Heart left ventricle (tissue), 16 donors: Measurements from ENCODE around the gene ASB13. TPM values are rescaled to one million over a fixed set of nuclear protein-coding genes. Genes with fewer than 3 reads are reported as not detected.

Source experiments
- ATAC-seq, 4 donors: fragments of 200-7000 bp; cut with Tn5 transposase; one replicate each; pipeline ENCODE4 v1.9.1; 2020 to 2022; ENCODE audit warnings: moderate library complexity in 4 of 4, mild to moderate bottlenecking in 3 of 4, moderate number of reproducible peaks in 1 of 4
- DNase-seq, 5 donors: peaks; one replicate each; pipeline ENCODE4 v3.0.0-alpha.2; 2020
- H3K27ac ChIP-seq, 12 donors: fragments of 200-600 bp; sonication (generic) in 4 of 12; one replicate each; pipeline versions ENCODE4 v1.5.0 to v1.8.0; 2016 to 2022; ENCODE audit warnings: mild to moderate bottlenecking in 2 of 12
- H3K27me3 ChIP-seq, 9 donors: fragments of 200-600 bp; sonication (generic) in 2 of 9; one replicate each; pipeline versions ENCODE4 v1.5.1 to v1.8.0; 2016 to 2022; ENCODE audit warnings: mild to moderate bottlenecking in 3 of 9
- H3K36me3 ChIP-seq, 9 donors: fragments of 200-600 bp; sonication (generic) in 2 of 9; one replicate each; pipeline versions ENCODE4 v1.5.0 to v1.8.0; 2018 to 2022; ENCODE audit warnings: mild to moderate bottlenecking in 2 of 9
- H3K4me1 ChIP-seq, 12 donors: fragments of 200-600 bp; sonication (generic) in 4 of 12; one replicate each; pipeline versions ENCODE4 v1.5.0 to v1.8.0; 2016 to 2022; ENCODE audit warnings: mild to moderate bottlenecking in 3 of 12
- H3K4me3 ChIP-seq, 12 donors: fragments of 200-600 bp; sonication (generic) in 4 of 12; one replicate each; pipeline versions ENCODE4 v1.5.0 to v1.8.0; 2017 to 2022; ENCODE audit warnings: mild to moderate bottlenecking in 9 of 12, moderate library complexity in 4 of 12
- H3K9me3 ChIP-seq, 12 donors: fragments of 200-600 bp; sonication (generic) in 4 of 12; one replicate each; pipeline versions ENCODE4 v1.5.0 to v1.8.0; 2016 to 2022; ENCODE audit warnings: mild to moderate bottlenecking in 1 of 12
- POLR2A ChIP-seq, 2 donors: fragments of 450-650 bp; IDR thresholded peaks; one replicate each; pipeline ENCODE4 v1.6.1; 2017; ENCODE audit warnings: antibody characterized with exemption in 2 of 2, mild to moderate bottlenecking in 2 of 2, moderate library complexity in 2 of 2
- WGBS, 4 donors: extraction: QIAGEN DNeasy Blood & Tissue Kit in 2 of 4; methylation state at CpG; one replicate each; pipeline versions ENCODE4 v1.1.5 to v1.1.7; 2013 to 2018; 5-methylcytosine and 5-hydroxymethylcytosine counted together
- intact Hi-C, 10 donors: fragments of 100-400 bp; cut with DNase I; formaldehyde crosslinking; loops; one replicate each; pipeline versions ENCODE4 v1.11.1 to v1.14.2; 2022
- polyA plus RNA-seq, 2 donors: library from polyadenylated mRNA; stranded (reverse); fragments of 200-250 nt; gene quantifications; one replicate each; pipeline ENCODE4 v1.2.3, GENCODE V29; 2013
- total RNA-seq, 9 donors: library from RNA; depleted of rRNA in 2 of 9; stranded (reverse); fragments of >200 nt in 2 of 9; fragmentation: NEBNext Ultra II Directional in 3 of 9; extraction: Animal tissue kit (Norgen Biotek cat#: 25700) in 3 of 9; gene quantifications; one replicate each; pipeline versions ENCODE4 v1.1.0 to v1.2.4, GENCODE V29; 2016 to 2023
- TF ChIP-seq, protein P1 (sequence below), 12 donors: fragments of 200-600 bp; sonication (generic) in 4 of 12; IDR thresholded peaks; one replicate each; pipeline versions ENCODE4 v1.5.0 to v1.8.0; 2018 to 2022; ENCODE audit warnings: antibody characterized with exemption in 12 of 12, mild to moderate bottlenecking in 5 of 12
- donor health status: ischemic (EF 13 %, LVEDD 7.1; RV severe dilation, severe dysfunction).
- donor health status: healthy with polysubstance abuse.
- donor health status: DM: no; HTN: yes; CAD: no.
- donor health status: DM: no; HTN: no; CAD: no.
- donor health status: ischemic (EF 25% LVEDD 6.9; RV normal size, moderate dysfunction).
- donor health status: ischemic (EF 25% LVEDD 5.7; RV mildly dilated, moderate dysfunction).
- donor health status: healthy.
- donor health status: DM: yes; HTN: yes; CAD: no.
- donor health status: ischemic (EF 35%, LVEDD 5.7; RV mildly dilated, moderate dysfunction).
- donor health status: nonischemic (EF 11% LVEDD 7.7; RV severe dilation, severe dysfunction).
- donor health status: DM: yes; HTN: yes; CAD: no.
- donor health status: PGD.
- donor health status: ischemic (EF 29% LVEDD 5.4; RV normal size, mild dysfunction).
- donor health status: nonischemic (EF 23%, LVEDD 6.1; RV moderate dilation, normal function).

ASB13 gene
- total and polyA plus RNA-seq, 11 donors = 9.9 to 18.6 (median 13.3) TPM

DNA sequence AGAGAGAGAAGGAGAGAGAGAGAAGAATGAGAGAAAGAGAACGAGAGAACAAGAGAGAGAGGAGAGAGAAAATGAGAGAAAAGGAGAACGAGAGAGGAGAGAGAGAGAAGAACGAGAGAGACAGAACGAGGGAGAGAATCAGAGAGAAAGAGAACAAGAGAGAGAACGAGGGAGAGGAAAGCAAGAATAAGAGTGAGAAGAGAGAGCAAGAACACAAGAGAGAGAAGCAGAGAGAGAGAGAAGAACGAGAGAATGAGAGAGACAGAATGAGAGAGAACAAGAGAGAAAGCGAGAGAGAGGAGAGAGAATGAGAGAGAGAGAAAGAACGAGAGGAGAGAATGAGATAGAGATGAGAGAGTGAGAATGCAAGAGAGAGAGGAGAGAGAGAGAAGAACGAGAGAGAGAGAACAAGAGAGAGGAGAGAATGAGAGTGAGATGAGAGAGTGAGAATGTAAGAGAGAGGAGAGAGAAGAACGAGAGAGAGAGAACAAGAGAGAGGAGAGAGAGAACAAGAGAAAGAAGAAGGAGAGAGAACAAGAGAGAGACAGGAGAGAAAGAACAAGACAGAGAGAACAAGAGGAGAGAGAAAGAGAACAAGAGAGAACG, 68.2 kb downstream of the ASB13 start:
- intact Hi-C loops = no loop called here
- Histone ChIP-seq H3K27me3 (no peaks in the 10 kb centered on the region), H3K9me3 (peaks cover 0 to 2% (median 0%) of the 10 kb centered on the region in 12 donors), H3K4me1 (peaks cover 0 to 22% (median 6%) of the 10 kb centered on the region in 12 donors), H3K4me3 (no peak overlapping the region), H3K27ac (peak overlapping the region in 1 of 12 donors; percentile 8), H3K36me3 (no peaks in the 10 kb centered on the region)
- ATAC-seq = no peak
- 85 to 87% (median 86%) methylated on average over 11 of the region's 11 CpGs for WGBS, 4 donors
- TF ChIP-seq, protein P1, sequence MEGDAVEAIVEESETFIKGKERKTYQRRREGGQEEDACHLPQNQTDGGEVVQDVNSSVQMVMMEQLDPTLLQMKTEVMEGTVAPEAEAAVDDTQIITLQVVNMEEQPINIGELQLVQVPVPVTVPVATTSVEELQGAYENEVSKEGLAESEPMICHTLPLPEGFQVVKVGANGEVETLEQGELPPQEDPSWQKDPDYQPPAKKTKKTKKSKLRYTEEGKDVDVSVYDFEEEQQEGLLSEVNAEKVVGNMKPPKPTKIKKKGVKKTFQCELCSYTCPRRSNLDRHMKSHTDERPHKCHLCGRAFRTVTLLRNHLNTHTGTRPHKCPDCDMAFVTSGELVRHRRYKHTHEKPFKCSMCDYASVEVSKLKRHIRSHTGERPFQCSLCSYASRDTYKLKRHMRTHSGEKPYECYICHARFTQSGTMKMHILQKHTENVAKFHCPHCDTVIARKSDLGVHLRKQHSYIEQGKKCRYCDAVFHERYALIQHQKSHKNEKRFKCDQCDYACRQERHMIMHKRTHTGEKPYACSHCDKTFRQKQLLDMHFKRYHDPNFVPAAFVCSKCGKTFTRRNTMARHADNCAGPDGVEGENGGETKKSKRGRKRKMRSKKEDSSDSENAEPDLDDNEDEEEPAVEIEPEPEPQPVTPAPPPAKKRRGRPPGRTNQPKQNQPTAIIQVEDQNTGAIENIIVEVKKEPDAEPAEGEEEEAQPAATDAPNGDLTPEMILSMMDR (IDR thresholded peaks at IDR 0.05) = no peak
- TF ChIP-seq POLR2A (IDR thresholded peaks at IDR 0.05) = no peak
- DNase-seq = no peak

- Histone ChIP-seq H3K9me3 (no peaks in the 10 kb centered on the region), H3K4me3 (no peak overlapping the region), H3K36me3 (no peaks in the 10 kb centered on the region), H3K27ac (peak overlapping the region in 1 of 12 donors; percentile 8), H3K4me1 (peaks cover 0 to 22% (median 6%) of the 10 kb centered on the region in 12 donors), H3K27me3 (no peaks in the 10 kb centered on the region)
- ATAC-seq (no peak), DNase-seq (no peak)
- TF ChIP-seq POLR2A (IDR thresholded peaks at IDR 0.05) = no peak
- TF ChIP-seq, protein P1 (IDR thresholded peaks at IDR 0.05) = no peak
- WGBS, 4 donors = 86 to 92% (median 90%) methylated on average over 22 to 26 of the region's 26 CpGs
- intact Hi-C loops = no loop called here
These were observed 69.6 kb downstream of the ASB13 start for GRCh38 chr10:5596611-5597341.

DNA sequence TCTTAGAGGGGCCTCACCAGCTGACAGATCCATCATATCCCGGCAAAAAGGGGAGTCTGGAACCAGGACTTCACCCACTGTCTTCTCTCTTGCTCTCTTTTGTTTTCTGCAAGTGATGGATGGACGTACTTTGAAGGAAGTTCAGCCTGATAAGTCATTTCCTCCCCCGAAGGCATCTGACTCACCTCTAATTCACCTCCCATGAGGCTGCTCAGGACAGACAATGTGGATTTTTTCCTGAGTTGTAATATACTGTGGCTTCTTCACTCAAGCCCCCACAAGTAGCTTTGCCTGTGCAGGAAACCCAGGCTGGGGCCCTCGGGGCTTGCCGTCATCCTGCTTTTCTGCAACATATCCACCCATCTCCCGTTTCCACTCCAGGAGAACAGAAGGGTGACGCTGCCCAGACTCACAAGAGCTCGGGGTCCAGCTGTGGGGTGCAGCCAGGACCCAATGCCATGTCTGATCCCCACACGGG, 70.4 kb downstream of the ASB13 start:
- no peak overlapping the region for H3K27ac ChIP-seq
- H3K27me3 ChIP-seq = no peaks in the 10 kb centered on the region
- no peaks in the 10 kb centered on the region for H3K9me3 ChIP-seq
- intact Hi-C loops = no loop called here
- TF ChIP-seq, protein P1 (IDR thresholded peaks at IDR 0.05) = no peak
- no peak for TF ChIP-seq POLR2A (IDR thresholded peaks at IDR 0.05)
- no peaks in the 10 kb centered on the region for H3K36me3 ChIP-seq
- WGBS, 4 donors = 61 to 85% (median 65%) methylated on average over 9 of the region's 9 CpGs
- ATAC-seq (peak in 3 of 4 donors; percentile 12 to 49 (median 46)), DNase-seq (no peak)
- peaks cover 0 to 22% (median 6%) of the 10 kb centered on the region in 12 donors for H3K4me1 ChIP-seq
- no peak overlapping the region for H3K4me3 ChIP-seq

DNA sequence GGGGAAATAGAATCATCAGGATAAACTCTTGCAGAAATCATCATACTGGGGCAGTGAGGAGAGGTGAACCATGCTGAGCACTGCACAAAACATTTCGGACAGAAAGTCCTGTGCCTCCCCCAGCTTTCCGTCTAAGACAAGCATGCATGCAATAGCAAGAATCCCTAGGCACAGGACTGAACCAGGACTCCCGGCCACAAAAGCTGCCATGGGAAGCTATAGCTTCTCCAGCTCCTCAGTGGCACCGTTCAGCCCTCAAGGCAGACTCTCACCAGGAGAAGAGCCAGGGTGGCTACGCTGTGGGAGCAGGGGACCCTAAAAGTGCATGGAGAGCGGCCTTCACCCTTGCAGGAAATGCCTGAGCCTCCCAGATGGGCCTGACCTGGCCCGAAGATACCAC, 70.8 kb downstream of the ASB13 start:
- TF ChIP-seq, protein P1 (IDR thresholded peaks at IDR 0.05) = no peak
- TF ChIP-seq POLR2A (IDR thresholded peaks at IDR 0.05) = no peak
- DNase-seq (no peak), ATAC-seq (no peak)
- 65 to 69% (median 68%) methylated on average over 6 to 7 of the region's 7 CpGs for WGBS, 4 donors
- intact Hi-C loops = no loop called here
- no peaks in the 10 kb centered on the region for H3K36me3 ChIP-seq
- no peaks in the 10 kb centered on the region for H3K27me3 ChIP-seq
- H3K27ac ChIP-seq = no peak overlapping the region
- H3K4me3 ChIP-seq = no peak overlapping the region
- H3K4me1 ChIP-seq = peaks cover 0 to 22% (median 6%) of the 10 kb centered on the region in 12 donors
- H3K9me3 ChIP-seq = no peaks in the 10 kb centered on the region
